ENCODE results near the gene DBN1.

Gene DBN1

GRCh38 chr5:177440990-177441780, 32.2 kb downstream of the DBN1 start:
- DNase-seq: no peak

GRCh38 chr5:177440211-177440989, 33.0 kb downstream of the DBN1 start:
- DNase-seq: no peak

GRCh38 chr5:177439518-177440053, 33.8 kb downstream of the DBN1 start:
- no peak for DNase-seq

- DNase-seq: no peak
These were observed 35.0 kb downstream of the DBN1 start for GRCh38 chr5:177438468-177438867.

- no peak for DNase-seq
These were observed 35.8 kb downstream of the DBN1 start for GRCh38 chr5:177437623-177438022.

DNA sequence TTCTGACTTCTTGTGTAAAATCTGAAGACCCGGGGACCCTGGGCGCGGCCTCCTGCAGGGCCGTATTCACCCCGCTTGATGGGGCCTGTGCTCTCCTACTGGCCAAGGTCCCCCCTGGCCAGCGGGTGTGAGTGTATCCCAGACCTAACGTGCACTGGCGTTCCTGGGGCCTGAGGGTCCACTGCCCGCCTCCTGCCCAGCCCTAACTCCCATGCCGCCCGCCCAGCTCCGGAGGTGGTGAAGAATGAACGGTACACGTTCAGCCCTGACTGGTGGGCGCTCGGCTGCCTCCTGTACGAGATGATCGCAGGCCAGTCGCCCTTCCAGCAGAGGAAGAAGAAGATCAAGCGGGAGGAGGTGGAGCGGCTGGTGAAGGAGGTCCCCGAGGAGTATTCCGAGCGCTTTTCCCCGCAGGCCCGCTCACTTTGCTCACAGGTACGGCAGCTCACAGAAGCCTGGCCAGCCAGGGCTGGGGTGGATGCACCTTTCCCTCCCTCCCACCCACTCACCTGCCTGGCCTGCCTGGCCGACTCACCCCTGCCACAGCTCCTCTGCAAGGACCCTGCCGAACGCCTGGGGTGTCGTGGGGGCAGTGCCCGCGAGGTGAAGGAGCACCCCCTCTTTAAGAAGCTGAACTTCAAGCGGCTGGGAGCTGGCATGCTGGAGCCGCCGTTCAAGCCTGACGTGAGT, 37.4 kb downstream of the DBN1 start:
- no peak for DNase-seq

- DNase-seq: no peak
These were observed 38.3 kb downstream of the DBN1 start for GRCh38 chr5:177434942-177435738.

DNA sequence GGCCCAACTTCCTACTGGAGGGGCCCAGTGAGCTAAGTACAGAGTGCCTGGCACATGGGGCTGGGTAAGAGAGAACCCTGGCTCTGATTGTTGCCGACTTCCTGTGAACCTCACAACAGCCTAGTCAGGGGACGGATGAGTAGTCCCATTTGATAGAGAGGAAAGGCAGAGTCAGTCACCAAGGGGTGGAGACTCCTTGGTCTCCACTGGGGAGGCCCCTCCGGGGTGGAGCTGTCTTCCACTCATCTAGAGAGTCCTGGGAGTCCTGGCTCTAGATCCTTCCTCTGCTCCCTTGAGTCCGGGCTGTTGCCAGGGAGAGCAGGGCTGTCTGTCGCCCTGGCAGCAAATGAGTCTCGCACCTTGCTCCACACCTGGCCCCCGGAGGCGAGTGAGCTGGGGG, 39.0 kb downstream of the DBN1 start:
- no peak for DNase-seq

- no peak for DNase-seq
These were observed 39.7 kb downstream of the DBN1 start for GRCh38 chr5:177433658-177434217.

DNA sequence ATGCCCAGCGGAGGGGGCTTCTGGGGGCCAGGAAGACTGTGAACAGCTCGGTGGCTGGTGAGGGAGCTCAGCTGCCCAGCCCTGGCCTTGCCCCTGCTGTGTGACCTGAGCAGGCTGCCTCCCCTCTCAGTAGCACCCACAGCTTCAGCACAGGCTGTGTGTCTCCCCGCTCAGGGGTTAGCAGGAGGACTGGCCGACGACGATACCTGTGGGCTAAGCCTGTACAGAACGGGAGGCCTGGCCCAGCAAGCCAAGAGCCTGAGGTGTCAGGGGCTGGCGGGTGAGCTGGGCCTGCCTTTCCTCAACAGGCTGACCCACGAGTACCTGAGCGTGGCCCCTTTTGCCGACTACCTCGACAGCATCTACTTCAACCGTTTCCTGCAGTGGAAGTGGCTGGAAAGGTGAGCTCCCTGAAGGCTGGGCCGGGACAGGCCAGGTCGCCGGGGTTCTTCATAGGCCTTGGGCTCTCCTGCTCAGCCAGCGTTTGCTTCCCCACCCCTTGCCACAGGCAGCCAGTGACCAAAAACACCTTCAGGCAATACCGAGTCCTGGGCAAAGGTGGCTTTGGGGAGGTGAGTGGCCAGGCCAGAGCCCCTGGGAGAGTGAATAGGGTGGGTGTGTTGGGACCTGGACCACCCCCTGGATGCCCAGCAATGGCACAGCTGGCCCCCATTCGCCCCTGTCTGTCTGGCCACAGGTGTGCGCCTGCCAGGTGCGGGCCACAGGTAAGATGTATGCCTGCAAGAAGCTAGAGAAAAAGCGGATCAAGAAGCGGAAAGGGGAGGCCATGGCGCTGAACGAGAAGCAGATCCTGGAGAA, 40.4 kb downstream of the DBN1 start:
- DNase-seq: no peak

GRCh38 chr5:177432143-177432838, 41.1 kb downstream of the DBN1 start:
- no peak for DNase-seq

GRCh38 chr5:177431317-177432142, 41.9 kb downstream of the DBN1 start:
- DNase-seq: no peak

- no peak for DNase-seq
These were observed 42.5 kb downstream of the DBN1 start for GRCh38 chr5:177430972-177431316.

DNA sequence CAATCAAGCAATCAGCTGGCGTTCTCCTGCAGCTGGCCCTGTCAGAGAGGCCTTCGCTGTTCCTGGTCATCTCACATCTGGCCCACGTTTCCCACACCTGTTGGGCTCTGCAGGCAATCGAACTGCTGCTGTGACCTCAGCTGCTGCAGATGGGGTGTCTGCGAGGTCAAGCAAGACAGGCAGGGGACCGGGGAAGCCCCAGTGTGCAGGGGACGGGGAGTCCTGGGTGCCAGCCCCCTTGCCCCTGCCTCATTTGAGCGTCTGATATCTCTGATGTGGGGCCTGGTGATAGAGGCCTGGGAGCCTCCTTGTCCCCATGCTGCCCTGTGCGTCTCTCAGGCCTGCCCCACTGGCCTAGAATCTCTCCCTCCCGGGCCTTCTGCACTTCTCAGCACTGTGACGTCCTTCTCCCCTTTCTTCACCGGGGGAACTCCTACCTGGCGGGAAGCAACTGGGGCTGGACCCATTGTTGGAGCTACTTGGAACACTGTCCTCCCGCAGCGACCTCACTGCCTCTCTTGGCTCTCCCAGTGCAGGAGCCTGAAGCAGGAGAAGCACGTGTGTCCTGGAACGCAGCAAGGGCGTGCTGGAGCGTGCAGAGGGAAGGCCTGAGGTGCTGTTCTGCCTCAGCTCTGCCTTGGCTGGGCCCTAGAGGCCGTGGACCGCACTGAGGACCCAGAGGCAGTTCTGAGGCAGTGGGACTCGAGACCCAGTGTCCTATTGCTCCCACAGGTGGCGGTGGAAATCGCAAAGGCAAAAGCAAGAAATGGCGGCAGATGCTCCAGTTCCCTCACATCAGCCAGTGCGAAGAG, 43.1 kb downstream of the DBN1 start:
- DNase-seq: no peak

GRCh38 chr5:177429248-177430040, 44.0 kb downstream of the DBN1 start:
- no peak for DNase-seq

- no peak for DNase-seq
These were observed 44.7 kb downstream of the DBN1 start for GRCh38 chr5:177428574-177429217.

DNA sequence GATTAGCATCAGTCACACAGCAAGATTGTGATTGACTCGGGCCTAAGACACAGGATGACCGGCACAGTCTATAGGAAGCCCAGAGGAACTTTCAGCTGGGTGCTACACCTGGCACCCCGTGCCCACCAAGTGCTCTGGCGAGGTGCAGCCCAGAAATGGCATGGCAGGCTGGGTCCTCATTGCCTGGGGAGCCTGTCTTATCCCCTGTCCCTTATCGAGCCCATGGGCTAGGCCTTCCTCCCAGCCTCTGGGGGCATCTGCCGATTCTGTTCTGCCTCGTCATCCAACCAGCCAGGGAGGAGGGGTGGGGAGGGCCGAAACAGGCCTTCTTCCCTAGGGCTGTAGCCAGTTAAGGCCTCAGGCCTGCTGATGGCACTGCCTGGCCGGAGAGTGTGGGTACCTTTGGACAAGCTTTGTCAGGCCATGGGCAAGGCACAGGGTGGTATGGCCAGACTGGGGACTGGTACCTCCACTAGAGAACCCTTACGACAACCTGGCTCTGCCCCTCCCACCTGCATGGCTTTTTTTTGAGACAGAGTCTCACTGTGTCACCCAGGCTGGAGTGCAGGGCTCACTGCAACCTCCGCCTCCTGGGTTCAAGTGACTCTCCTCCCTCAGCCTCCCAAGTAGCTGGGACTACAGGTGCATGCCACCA, 45.4 kb downstream of the DBN1 start:
- DNase-seq: no peak
